Measurements from ENCODE around the gene ARID3B.

GRCh38 chr15:74517096-74517495 lies 23.9 kb upstream of the ARID3B start:
- TF ChIP-seq CTCF (IDR thresholded peaks at IDR 0.05; ENCODE audit: borderline replicate concordance, extremely low read depth, low read length, poor library complexity, severe bottlenecking), result no peak
- no peak for TF ChIP-seq EZH2 (IDR thresholded peaks at IDR 0.05; ENCODE audit: borderline replicate concordance, low read depth, low read length, severe bottlenecking)

All from DND-41 (cell line).